ENCODE data around the gene COQ4. TPM values are rescaled to one million over a fixed set of nuclear protein-coding genes. Genes with fewer than 3 reads are reported as not detected.

The COQ4 gene
- polyA plus RNA-seq, 1 of the 3 experiments (the other 2 are of a cell fraction), result 57.2 TPM

GRCh38 chr9:128365525-128365924, 42.9 kb downstream of the COQ4 start:
- H2AFZ ChIP-seq (ENCODE audit: low read depth), result no peak overlapping the region

GRCh38 chr9:128369024-128369706, 46.5 kb downstream of the COQ4 start:
- Histone ChIP-seq H3K4me2 (no peak overlapping the region), H3K9ac (no peak overlapping the region), H3F3A (replicated peaks; ENCODE audit: insufficient read depth) (peaks cover 19% of the 10 kb centered on the region), H2AFZ (ENCODE audit: low read depth) (no peak overlapping the region), H3K4me3 (ENCODE audit: low read depth in 2 of 2, low read length in 1 of 2) (no peak overlapping the region), H3K27me3 (ENCODE audit: insufficient read depth) (no peaks in the 10 kb centered on the region), H3K79me2 (ENCODE audit: insufficient read depth) (peaks cover 39% of the 10 kb centered on the region), H4K20me1 (ENCODE audit: insufficient read depth) (no peaks in the 10 kb centered on the region), H3K9me3 (no peaks in the 10 kb centered on the region), H3K9me2 (no peaks in the 10 kb centered on the region), H3K27ac (ENCODE audit: low read depth in 2 of 2, low read length in 1 of 2) (no peak overlapping the region), H3K36me3 (replicated peaks in 1 of 2; ENCODE audit: control insufficient read depth in 1 of 2, insufficient read depth in 2 of 2, low read length in 1 of 2) (peaks cover 0 to 4% of the 10 kb centered on the region in 2 experiments), H3K4me1 (ENCODE audit: control insufficient read depth in 1 of 2, insufficient read depth in 2 of 2, low read depth in 1 of 2, low read length in 1 of 2) (peaks cover 0 to 20% of the 10 kb centered on the region in 2 experiments; a peak in 2 of 4 replicates)
- POLR2A ChIA-PET, result no interaction called here
- WGBS (ENCODE audit: low lambda C conversion rate), result 98% methylated on average over 8 of the region's 9 CpGs
- CTCF ChIA-PET, result interaction anchor here (1.6 to 5.9 kb wide), 3 partner anchors 8 to 50 kb away, joined by 7 to 42 read pairs (median 35); partner anchors contain the start of gene CERCAM
- TF ChIP-seq ELF1 (IDR thresholded peaks at IDR 0.05), result no peak
- no peak for TF ChIP-seq GABPA (IDR thresholded peaks at IDR 0.05; ENCODE audit: low read depth)
- TF ChIP-seq TAF1 (IDR thresholded peaks at IDR 0.05; ENCODE audit: borderline replicate concordance, low read depth, low read length), result no peak
- no peak for TF ChIP-seq TCF12 (IDR thresholded peaks at IDR 0.05)
- no peak for TF ChIP-seq EZH2phosphoT487 (IDR thresholded peaks at IDR 0.05; ENCODE audit: borderline replicate concordance, low read depth)
- no peak for TF ChIP-seq GATA2 (CRISPR knock-in tag; IDR thresholded peaks at IDR 0.05)
- no peak for TF ChIP-seq IRF3 (IDR thresholded peaks at IDR 0.05; ENCODE audit: low read depth, low read length)
- TF ChIP-seq FOXM1 (IDR thresholded peaks at IDR 0.05; ENCODE audit: low read depth), result no peak
- no peak for DNase-seq

More at GRCh38 chr9:128365525-128365924, 42.9 kb downstream of the COQ4 start:
- TF ChIP-seq TAF1 (IDR thresholded peaks at IDR 0.05; ENCODE audit: borderline replicate concordance, low read depth, low read length) (no peak), TCF12 (IDR thresholded peaks at IDR 0.05) (no peak), GATA2 (CRISPR knock-in tag; IDR thresholded peaks at IDR 0.05) (no peak), YY1 (IDR thresholded peaks at IDR 0.05; ENCODE audit: low read depth) (no peak), CTCF (IDR thresholded peaks at IDR 0.05) (no peak), USF1 (IDR thresholded peaks at IDR 0.05; ENCODE audit: borderline replicate concordance, low read depth) (no peak), NFIC (IDR thresholded peaks at IDR 0.05; ENCODE audit: borderline replicate concordance) (no peak)
- peaks cover 14% of the 10 kb centered on the region for H3F3A ChIP-seq (replicated peaks; ENCODE audit: insufficient read depth)
- CTCF ChIA-PET, result interaction anchor here (1.0 kb wide), 2 partner anchors 47 to 54 kb away, joined by 3 read pairs; no protein-coding TSS in a partner anchor
- peaks cover 7 to 13% of the 10 kb centered on the region in 2 experiments; a peak in 2 of 4 replicates for H3K4me1 ChIP-seq (ENCODE audit: control insufficient read depth in 1 of 2, insufficient read depth in 2 of 2, low read depth in 1 of 2, low read length in 1 of 2)
- H3K9me2 ChIP-seq, result no peaks in the 10 kb centered on the region
- H3K27me3 ChIP-seq (ENCODE audit: insufficient read depth), result no peaks in the 10 kb centered on the region
- no peaks in the 10 kb centered on the region for H3K36me3 ChIP-seq (replicated peaks in 1 of 2; ENCODE audit: control insufficient read depth in 1 of 2, insufficient read depth in 2 of 2, low read length in 1 of 2)
- WGBS (ENCODE audit: low lambda C conversion rate), result 89% methylated on average over 2 of the region's 4 CpGs
- DNase-seq, result no peak
- H3K4me3 ChIP-seq (ENCODE audit: low read depth in 2 of 2, low read length in 1 of 2), result no peak overlapping the region
- POLR2A ChIA-PET, result no interaction called here
- H4K20me1 ChIP-seq (ENCODE audit: insufficient read depth), result no peaks in the 10 kb centered on the region
- no peaks in the 10 kb centered on the region for H3K9me3 ChIP-seq
- H3K79me2 ChIP-seq (ENCODE audit: insufficient read depth), result peaks cover 9% of the 10 kb centered on the region
- no peak overlapping the region for H3K9ac ChIP-seq
- H3K4me2 ChIP-seq, result no peak overlapping the region
- no peak overlapping the region for H3K27ac ChIP-seq (ENCODE audit: low read depth in 2 of 2, low read length in 1 of 2)

All from SK-N-SH (cell line).